GM19328 (cell line): ENCODE measurements around the gene PLXNA4.

Experiments used
- ATAC-seq: cut with Tn5 transposase; IDR thresholded peaks from one replicate; pipeline ENCODE4 v1.9.1; 2021; ENCODE audit warnings: mild to moderate bottlenecking, moderate library complexity; ENCODE audit not compliant: unreplicated experiment

PLXNA4 gene

DNA sequence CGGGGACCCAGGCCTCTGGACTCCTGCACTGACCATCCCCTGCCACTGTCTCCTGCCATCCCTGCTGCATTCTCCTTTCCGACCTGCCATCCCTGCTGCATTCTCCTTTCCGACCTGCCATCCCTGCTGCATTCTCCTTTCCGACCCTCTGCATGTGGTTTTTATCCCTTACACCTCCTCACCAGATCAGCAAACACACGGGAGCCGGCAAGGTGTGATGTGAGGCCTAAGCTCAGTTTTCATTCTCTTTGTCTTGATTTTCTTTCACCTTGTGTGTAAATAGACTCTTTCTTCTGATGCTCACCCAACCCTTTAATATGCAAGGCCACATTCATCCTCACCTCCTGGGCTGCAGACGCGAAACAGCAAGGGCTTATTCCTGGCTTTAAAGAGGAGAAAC lies 11.4 kb downstream of the PLXNA4 start:
- no peak for ATAC-seq

DNA sequence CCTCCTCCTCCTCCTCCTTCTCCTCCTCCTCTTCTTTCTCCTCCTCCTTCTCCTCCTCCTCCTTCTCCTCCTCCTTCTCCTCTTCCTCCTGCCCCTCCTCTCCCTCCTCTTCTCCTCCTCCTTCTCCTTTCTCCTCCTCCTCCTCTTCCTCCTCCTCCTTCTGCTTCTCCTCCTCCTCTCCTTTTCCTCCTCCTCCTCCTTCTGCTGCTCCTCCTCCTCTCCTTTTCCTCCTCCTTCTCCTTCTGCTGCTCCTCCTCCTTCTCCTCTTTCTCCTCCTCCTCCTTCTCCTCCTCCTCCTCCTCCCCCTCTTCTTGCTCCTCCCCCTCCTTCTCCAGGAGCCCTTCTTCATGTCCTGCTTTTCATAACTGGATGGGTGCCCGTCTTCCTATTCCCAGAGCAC lies 12.2 kb downstream of the PLXNA4 start:
- no peak for ATAC-seq

DNA sequence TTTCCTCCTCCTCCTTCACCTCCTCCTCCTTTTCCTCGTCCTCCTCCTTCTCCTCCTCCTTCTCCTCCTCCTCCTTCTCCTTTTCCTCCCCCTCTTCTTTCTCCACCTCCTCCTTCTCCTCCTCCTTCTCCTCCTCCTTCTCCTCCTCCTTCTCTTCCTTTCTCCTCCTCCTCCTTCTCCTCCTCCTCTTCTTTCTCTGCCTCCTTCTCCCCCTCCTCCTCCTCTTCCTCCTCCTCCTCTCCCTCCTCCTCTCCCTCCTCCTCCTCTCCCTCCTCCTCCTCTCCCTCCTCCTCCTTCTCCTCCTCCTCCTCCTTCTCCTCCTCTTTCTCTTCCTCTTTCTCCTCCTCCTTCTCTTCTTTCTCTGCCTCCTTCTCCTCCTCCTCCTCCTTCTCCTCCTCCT lies 13.6 kb downstream of the PLXNA4 start:
- no peak for ATAC-seq

DNA sequence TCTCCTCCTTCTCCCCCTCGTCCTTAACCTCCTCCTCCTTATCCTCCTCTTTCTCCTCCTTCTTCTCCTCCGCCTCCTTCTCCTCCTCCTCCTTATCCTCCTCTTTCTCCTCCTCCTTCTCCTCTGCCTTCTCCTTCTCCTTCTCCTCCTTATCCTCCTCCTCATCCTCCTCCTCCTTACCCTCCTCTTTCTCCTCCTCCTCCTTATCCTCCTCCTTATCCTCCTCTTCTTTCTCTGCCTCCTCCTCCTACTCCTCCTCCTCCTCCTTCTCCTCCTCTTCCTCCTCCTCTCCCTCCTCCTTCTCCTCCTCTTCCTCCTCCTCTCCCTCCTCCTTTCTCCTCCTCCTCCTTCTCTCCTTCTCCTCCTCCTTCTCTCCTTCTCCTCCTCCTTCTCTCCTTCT lies 14.5 kb downstream of the PLXNA4 start:
- no peak for ATAC-seq

DNA sequence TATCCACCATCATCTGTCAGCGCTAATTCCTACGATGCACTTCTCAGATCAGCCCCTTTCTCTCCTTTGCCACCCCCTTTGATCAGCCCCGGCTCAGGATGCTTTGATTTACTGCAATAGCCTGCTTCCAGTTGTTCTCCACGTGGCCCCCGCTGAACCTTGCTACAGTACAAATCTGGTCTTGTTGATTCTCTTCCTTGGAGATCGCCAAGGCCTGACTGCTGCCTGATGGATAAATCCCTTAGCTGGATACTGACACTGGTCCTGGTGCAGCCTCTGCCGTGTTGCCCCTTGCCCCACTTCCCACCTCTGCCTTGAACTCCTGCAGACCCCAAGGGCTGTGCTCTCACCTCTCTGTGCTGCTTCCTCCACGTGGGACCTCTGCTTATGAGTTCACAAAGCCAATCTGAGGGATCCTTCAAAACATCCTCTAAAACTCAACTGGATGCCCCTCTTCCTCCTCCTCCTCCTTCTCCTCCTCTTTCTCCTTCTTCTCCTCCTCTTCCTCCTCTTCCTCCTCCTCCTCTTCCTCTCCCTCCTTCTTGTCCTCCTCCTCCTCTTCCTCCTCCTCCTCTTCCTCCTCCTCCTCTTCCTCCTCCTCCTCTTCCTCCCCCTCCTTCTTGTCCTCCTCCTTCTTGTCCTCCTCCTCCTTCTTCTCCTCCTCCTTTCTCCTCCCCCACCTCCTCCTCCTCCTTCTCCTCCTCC lies 15.3 kb downstream of the PLXNA4 start:
- no peak for ATAC-seq

DNA sequence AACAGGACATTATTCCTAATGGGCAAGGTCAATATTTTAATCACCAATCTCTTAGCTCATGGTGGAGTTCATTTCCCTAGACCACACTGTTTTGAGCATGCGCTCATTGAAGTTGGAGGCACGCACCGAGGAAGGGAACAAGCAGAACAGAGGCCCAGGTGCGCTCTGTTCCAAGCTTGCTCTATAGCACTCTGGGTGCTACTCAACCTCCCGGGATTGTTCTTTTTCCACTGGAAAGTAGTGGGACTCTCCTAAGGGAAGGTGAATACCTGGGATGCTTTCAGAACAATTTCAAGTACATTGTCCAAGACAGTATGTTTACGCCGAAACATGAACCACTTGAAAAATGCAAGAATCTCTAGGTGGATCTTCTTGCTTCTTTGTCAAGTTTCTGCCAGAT lies 16.2 kb downstream of the PLXNA4 start:
- ATAC-seq = no peak

DNA sequence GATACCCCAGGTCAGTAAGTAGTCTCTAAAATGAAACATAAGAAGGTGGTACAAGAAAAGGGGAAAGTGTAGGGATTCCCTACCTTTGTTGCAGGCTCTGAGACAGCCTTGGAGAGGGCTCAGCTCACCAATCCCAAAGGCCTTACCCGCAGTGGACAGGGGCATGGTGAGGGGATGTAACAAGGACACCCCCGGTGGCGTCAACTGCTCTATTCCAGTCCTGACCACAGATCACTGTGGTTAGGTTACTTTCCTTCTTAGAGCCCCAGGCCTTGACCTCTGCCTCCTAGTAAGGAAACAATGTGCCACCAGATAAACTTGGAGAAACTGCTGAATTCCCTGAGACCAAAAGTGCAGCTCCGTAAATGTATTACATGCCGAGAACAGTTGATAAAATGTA lies 17.5 kb downstream of the PLXNA4 start:
- ATAC-seq = no peak

DNA sequence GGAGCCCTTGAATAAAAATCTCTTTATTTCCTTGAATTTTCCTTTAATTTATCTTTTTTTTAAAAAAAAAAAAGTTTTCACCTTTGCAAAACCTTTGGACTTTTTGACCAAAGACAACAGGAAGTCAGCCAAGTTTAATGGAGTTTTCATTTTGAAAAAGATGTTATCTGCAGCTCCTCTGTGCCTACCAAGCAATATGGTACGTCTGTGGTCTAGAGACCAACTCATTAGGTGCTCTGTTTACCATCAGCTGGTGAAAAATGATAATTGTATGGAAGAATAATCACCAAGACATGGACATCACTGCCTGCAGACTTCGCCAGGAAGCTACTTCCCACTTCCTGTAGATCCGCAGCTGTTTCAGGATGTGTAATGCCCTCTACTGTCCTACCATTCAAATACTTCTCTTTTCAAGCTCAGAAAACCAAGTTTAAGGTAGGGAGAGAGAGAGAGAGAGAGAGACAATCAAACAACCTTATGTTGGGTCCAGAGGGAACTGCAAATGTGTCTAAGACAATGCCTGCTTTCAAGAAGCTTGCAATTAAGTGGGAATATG lies 18.7 kb downstream of the PLXNA4 start:
- ATAC-seq = no peak

DNA sequence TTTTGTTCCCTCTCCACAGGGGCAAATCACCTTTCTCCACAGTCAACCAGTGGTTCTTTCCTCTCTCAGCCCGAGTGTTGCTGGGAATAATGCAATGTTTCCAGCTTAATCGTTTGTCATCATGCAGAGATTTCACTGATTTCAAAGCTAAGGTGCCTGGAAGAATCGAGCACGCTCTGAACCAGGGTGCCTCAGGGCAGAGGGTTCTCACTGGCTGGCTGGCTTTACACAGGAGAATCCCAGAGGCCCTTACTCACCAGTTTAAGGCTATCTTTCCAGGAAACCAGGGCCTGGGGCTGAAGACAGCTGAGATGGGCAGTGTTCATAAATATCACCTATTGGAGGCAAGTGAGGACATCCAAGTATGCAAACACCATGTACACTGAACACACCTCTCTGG lies 21.8 kb downstream of the PLXNA4 start:
- ATAC-seq = no peak

DNA sequence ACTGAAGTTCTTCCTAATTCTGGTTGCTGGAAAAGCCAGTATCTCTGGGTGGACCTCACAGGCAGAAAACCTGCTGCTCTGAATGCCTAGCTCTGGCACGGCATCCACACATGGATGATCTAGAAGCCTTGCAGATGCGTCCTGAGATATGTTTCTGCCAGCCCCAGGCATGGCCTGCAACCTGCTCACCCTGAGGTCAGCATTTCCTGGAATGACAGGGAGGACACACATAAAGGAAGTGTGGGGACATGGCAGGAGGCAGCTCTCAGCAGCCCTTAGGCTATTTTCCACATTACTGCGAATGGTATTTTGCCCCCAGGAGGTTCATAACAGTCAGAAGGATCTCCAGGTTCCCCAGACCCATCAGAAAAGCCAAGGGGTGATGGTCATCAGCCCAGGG lies 23.2 kb downstream of the PLXNA4 start:
- no peak for ATAC-seq

DNA sequence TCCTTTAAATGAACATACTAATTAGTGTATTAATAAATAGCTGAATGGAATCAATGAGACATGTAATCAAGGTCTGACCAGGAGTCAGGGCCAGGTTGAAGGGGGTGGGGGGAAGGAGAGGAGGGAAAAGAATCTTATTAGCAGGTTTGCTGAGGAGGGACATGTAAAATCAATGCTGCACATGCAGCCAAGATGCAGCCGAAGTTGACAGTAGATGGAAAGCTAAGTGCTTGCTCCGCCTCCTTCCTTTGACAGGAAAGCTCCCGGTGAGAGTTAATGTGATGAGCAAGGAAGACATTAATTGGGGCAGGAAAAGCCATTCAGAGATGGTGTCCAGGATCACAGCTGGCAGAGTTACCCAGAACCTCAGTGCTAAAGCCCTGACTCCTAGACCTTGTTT lies 24.4 kb downstream of the PLXNA4 start:
- no peak for ATAC-seq

DNA sequence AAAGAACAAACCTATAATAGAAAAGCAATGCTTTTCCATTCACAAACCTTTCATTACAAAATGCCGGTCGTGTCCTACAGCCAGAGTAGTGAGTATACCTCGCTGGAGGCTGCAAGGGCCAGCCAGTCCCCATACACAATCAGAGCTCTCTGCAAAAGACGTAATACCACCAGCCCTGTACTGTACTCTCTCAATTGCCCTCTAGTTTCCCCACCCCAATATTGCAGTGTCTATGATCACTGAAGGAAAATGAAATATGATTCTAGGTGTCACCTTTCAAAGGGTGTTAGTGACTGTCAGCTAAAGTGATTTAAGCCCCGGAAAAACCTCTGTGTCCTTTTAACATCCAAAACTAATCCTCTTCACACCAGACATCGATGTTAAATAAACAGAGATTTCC lies 24.8 kb downstream of the PLXNA4 start:
- no peak for ATAC-seq

DNA sequence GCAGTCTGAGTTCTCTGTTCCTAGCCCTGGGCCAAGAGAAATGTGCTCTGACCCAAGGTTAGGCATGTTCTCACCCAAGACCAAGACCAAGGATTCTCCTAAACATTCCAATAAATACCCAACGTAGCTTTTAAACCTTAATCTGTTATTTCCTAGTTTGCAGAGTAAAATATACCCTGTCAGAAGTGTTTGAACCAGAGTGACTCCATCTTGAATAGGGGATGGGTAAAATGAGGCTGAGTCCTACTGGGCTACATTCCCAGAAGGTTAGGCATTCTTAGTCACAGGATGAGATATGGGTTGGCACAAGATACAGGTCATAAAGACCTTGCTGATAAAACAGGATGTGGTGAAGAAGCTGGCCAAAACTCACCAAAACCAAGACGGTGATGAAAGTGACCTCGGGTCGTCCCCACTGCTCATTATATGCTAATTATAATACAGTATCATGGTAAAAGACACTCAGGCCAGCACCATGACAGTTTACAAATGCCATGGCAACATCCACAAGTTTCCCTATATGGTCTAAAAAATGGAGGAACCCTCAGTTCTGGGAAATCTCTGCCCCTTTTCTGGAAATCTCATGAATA lies 27.7 kb downstream of the PLXNA4 start:
- ATAC-seq = no peak

DNA sequence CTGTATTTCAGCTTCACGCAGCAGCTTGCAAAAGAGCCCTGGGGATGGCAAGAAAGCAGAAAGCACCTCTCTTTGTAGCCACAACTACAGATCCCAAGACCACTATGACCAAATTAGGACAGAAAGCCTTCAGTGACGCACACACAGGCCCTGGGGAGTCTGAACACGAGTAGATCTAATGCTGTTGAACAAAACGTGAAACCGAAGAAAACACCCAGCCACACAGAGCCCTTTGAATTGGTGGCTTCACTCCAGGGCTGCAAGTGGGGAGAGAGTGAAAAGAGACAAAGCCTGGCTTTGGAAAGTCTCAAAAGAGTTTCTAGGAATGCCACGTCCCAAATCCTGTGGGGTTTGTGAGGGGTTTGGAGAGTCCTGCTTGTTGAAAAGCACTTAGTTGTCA lies 28.4 kb downstream of the PLXNA4 start:
- no peak for ATAC-seq

DNA sequence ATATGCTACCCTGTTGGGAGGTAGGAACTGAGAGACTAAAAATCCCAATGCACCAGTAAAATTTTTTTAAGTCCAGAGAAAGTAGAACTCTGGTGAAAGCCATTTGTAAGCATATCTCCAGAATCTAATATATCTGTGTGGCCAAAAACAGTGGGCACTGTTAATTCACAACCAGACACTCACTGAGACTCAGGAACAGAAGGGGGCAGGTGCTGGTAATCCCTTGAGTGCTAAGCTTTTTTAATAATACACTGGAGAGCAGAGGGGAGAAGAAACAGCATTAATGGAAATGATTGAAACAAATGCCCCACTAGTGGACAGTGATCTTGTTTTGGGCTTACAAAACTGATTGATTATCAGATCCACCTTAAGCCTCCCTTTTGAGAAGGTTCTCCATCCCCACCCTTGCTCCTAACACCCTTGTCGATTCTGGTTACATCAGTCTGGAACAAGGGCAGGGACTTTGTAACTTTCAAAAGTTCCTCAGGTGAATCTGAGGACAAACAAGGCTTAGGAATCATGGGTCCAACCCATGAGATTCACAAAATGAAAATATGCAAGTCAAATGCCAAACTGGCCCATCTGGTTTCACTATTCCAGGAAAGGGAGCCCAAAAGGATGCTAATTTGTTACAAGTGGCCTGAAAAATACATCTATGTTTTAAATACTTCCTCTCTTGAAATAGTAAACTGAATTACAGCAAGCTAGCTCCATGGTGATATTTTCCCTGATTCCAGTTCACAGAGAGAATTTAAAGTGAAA lies 29.7 kb downstream of the PLXNA4 start:
- ATAC-seq = no peak

DNA sequence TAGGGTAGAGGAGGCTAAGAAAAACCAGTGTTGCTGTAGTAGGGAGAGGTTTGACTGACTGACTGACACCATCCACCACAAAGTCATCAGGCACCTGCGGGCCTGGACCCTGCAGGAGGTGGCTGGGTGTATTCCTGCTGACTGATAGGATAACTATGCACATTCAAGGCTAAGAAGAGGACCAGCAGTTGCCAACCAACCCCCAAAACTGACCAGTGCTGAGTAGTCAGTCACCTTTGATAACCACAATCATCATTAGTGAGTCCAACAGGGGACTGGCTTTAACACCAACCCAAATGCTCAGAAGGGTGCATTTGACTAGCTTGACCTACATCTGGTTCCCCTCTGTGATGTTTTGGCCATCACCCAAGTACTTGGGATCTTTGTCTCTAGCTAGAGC lies 30.5 kb downstream of the PLXNA4 start:
- no peak for ATAC-seq

DNA sequence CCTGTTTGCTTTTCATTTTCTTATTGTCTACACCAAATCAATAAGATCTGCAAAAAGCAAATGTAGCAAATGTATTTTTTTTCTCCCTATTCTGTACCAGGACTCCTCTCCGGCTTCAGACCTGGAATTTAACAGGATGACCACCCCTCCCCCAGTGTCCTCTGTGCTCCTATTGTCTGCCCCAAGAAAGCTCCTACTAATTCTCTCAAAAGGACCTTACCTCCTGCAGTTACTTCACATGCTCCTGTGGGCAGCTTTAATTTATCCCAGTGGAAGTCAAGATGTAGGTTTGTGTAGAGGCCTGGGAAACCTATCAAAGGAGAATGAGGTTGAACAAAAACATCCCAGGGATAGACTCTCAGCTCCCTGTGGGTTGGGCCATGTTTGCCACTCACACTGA lies 31.3 kb downstream of the PLXNA4 start:
- no peak for ATAC-seq

DNA sequence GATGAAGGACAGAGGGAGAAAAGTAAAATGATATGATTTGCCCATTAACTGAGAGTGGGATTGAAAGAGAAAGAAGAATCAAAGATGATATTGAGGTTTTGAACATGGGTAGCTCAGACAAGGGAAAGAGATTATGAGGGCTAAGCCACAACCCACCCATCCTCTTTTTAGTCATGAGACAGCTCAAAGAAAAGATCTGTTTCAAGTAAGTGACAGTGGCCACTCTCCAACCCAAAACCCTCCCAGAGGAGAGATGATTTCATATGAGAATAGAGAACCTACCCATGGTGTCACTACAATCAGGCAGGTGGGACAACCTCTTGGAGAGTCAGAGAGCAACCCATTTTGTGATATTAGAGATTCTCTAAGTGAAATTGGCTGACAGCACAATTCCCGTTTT lies 32.2 kb downstream of the PLXNA4 start:
- ATAC-seq = no peak

DNA sequence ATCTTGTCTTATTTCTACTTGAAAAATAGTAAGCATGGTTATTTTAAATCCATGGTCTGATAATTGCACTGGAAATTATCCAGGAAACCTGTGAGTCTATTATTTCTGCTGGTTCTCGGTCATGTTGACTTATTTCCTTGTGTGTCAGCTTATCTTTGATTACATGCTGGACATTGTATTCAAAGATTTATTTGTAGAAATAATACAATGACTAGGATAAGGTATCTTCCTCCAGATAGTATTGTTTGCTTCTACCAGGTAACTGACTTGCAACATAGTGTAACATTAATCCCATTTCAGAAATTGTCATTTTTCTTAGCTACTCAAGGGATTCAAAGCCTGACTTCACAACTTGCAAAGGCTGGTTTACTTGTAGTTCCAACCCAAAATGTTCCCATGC lies 33.4 kb downstream of the PLXNA4 start:
- ATAC-seq = no peak

DNA sequence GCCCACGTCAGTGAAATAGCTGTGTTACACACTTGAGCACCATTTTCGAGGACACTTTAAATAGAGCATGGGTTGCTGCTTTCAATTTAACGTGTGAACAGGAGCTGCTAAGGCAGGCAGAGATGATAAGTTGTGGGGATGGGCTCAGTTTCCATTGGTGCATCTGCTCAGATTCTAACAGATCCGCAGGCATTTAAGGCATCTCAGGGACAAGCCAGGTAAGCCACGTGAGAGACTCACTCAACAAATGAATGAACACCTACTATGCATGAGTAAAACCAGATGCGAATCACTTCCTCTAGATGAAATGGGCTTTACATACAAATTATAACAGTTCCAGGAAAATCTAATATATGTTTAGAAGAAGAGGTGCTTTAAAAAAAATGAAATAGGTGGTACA lies 34.6 kb downstream of the PLXNA4 start:
- ATAC-seq = no peak

DNA sequence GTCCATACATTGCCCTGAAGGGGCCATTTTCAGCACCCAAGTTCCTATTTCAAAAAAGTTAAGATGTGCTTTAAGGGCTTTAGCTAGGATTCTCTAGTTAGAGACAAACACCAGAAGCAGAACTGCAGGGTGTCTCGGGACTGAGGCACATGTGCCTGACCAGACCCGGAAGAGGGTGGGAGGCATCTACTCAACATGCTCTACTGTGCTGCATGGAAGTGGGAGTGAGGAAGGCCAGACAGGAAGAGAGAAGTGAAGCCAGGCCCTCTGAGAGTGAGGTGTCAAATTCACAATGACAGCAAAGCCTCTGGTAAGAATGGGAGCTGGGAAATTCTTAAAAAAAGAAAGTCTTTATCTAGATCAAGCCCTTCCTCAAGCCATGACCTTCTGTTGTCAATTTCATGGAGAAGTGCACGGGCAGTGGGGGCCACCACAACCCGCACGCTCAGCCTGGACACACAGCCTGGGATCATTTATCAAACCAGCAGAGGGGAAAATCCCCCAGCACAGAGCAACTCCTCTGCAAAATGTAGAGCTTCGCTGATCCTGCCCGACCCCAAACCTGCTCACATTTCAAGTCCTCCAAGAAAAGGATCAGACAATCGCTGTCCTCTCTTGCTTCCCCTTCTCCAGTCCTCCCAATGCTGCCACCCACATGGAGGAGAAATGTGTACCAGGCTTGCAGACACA lies 38.7 kb downstream of the PLXNA4 start:
- ATAC-seq = no peak
